ENCODE results near the gene TMEM108. TPM values are rescaled to one million over a fixed set of nuclear protein-coding genes. Genes with fewer than 3 reads are reported as not detected.

The TMEM108 gene
- polyA plus RNA-seq, 1 of the 3 experiments (the other 2 are of a cell fraction), result 8.6 TPM

GRCh38 chr3:133058831-133059230 lies 20.6 kb downstream of the TMEM108 start:
- H3K27me3 ChIP-seq (ENCODE audit: insufficient read depth), result no peaks in the 10 kb centered on the region
- no peaks in the 10 kb centered on the region for H3K79me2 ChIP-seq (ENCODE audit: insufficient read depth)
- H3K4me3 ChIP-seq (ENCODE audit: low read depth in 2 of 2, low read length in 1 of 2), result no peak overlapping the region
- no peak overlapping the region for H3K9ac ChIP-seq
- ChIA-PET POLR2A (no interaction called here), CTCF (interaction anchor here (0.6 to 1.4 kb wide), 3 partner anchors 18 to 111 kb away, joined by 3 to 6 read pairs (median 4); no protein-coding TSS in a partner anchor)
- no peaks in the 10 kb centered on the region for H3K36me3 ChIP-seq (replicated peaks in 1 of 2; ENCODE audit: control insufficient read depth in 1 of 2, insufficient read depth in 2 of 2, low read length in 1 of 2)
- no peak overlapping the region for H3K4me2 ChIP-seq
- TF ChIP-seq EP300 (IDR thresholded peaks at IDR 0.05; ENCODE audit: borderline replicate concordance in 1 of 2, low read depth in 1 of 2, low read length in 1 of 2), result no peak
- no peak for TF ChIP-seq SIN3A (IDR thresholded peaks at IDR 0.05; ENCODE audit: borderline replicate concordance, low read depth, low read length)
- no peak overlapping the region; a peak in 1 of 4 replicates for H3K27ac ChIP-seq (ENCODE audit: low read depth in 2 of 2, low read length in 1 of 2)
- no peaks in the 10 kb centered on the region for H3F3A ChIP-seq (replicated peaks; ENCODE audit: insufficient read depth)
- no peaks in the 10 kb centered on the region for H3K9me3 ChIP-seq
- no peaks in the 10 kb centered on the region for H4K20me1 ChIP-seq (ENCODE audit: insufficient read depth)
- H2AFZ ChIP-seq (ENCODE audit: low read depth), result no peak overlapping the region
- no peaks in the 10 kb centered on the region for H3K9me2 ChIP-seq
- H3K4me1 ChIP-seq (ENCODE audit: control insufficient read depth in 1 of 2, insufficient read depth in 2 of 2, low read depth in 1 of 2, low read length in 1 of 2), result peaks cover 0 to 19% of the 10 kb centered on the region in 2 experiments; a peak in 2 of 4 replicates
- no peak for DNase-seq
- 75% methylated on average over 5 of the region's 6 CpGs for WGBS (ENCODE audit: low lambda C conversion rate)

DNA sequence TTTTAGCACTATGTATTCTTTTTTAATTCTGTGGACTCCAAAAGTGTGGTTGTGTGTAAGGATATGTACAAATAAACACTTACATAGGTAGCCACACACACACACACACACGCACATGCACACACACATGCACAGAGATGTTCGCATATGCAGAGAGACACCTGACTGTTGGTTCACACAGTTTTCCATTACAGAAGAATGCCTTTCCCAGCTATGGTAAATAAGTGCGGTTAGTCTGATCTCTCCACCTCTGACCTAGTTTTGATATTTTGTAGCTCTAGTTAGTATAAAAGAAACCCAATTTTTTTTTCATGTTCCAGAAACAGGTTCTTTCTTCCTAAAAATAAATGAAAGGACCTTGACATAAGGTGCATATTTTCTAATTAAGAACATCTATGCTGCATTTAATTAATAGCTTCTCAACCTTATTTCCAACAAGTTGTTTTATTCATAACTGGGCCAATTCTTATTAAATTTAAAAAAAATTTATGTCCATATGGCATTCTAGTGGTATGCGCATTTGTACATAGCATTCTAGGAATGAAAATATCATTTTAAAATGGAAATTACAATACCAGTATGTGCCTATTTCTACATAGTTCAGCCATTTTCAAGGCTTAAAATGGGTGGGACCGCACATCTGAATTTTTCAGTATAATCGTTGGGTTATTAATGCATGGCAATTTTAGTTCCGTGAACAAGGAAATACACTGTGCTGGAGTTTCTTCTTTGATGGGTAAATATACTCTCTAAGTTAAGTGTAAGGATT lies 27.2 kb downstream of the TMEM108 start:
- Histone ChIP-seq H3K79me2 (ENCODE audit: insufficient read depth) (no peaks in the 10 kb centered on the region), H3K27me3 (ENCODE audit: insufficient read depth) (no peaks in the 10 kb centered on the region), H3K4me2 (no peak overlapping the region), H4K20me1 (ENCODE audit: insufficient read depth) (no peaks in the 10 kb centered on the region), H3K9me3 (no peaks in the 10 kb centered on the region), H3K36me3 (replicated peaks in 1 of 2; ENCODE audit: control insufficient read depth in 1 of 2, insufficient read depth in 2 of 2, low read length in 1 of 2) (no peaks in the 10 kb centered on the region), H3K9me2 (no peaks in the 10 kb centered on the region), H3K27ac (ENCODE audit: low read depth in 2 of 2, low read length in 1 of 2) (no peak overlapping the region), H3K4me3 (ENCODE audit: low read depth in 2 of 2, low read length in 1 of 2) (no peak overlapping the region), H3K4me1 (ENCODE audit: control insufficient read depth in 1 of 2, insufficient read depth in 2 of 2, low read depth in 1 of 2, low read length in 1 of 2) (peaks cover 0 to 4% of the 10 kb centered on the region in 2 experiments; a peak in 1 of 4 replicates), H3K9ac (no peak overlapping the region), H3F3A (replicated peaks; ENCODE audit: insufficient read depth) (no peaks in the 10 kb centered on the region), H2AFZ (ENCODE audit: low read depth) (no peak overlapping the region)
- 94% methylated on average over 7 of the region's 7 CpGs for WGBS (ENCODE audit: low lambda C conversion rate)
- DNase-seq, result no peak
- TF ChIP-seq GABPA (IDR thresholded peaks at IDR 0.05; ENCODE audit: low read depth) (no peak), RCOR1 (IDR thresholded peaks at IDR 0.05; ENCODE audit: low read length) (no peak), SIN3A (IDR thresholded peaks at IDR 0.05; ENCODE audit: borderline replicate concordance, low read depth, low read length) (no peak), EZH2phosphoT487 (IDR thresholded peaks at IDR 0.05; ENCODE audit: borderline replicate concordance, low read depth) (no peak), MEF2A (IDR thresholded peaks at IDR 0.05; ENCODE audit: borderline replicate concordance, low read depth) (no peak), JUND (IDR thresholded peaks at IDR 0.05) (no peak), RXRA (IDR thresholded peaks at IDR 0.05; ENCODE audit: borderline replicate concordance, low read depth) (no peak), ELF1 (IDR thresholded peaks at IDR 0.05) (no peak)
- ChIA-PET POLR2A (no interaction called here), CTCF (interaction anchor here (1.3 to 1.8 kb wide), 2 partner anchors 24 to 265 kb away, joined by 3 to 4 read pairs; no protein-coding TSS in a partner anchor)

DNA sequence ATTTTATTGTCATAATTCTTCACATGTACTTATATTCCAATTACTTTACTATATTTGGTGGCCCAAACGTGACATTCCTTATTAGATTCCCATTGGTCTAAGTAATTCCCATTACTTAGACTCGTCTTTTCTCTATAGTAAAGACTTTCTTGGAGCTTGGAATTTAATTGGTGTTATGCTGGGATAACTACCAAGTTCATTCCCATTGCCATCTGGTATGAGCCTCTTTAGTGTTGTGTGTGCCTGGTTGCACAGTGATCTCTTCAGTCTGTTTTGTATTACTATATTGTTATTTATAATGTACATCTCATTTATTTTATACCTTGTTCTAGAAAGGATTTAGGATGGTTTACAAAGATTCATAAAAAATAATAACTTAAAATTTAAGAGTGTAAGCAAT lies 27.8 kb downstream of the TMEM108 start:
- ChIA-PET CTCF (interaction anchor here (1.3 to 1.8 kb wide), 2 partner anchors 25 to 264 kb away, joined by 3 to 4 read pairs; no protein-coding TSS in a partner anchor), POLR2A (no interaction called here)
- Histone ChIP-seq H3K9me3 (no peaks in the 10 kb centered on the region), H3K27ac (ENCODE audit: low read depth in 2 of 2, low read length in 1 of 2) (no peak overlapping the region), H4K20me1 (ENCODE audit: insufficient read depth) (no peaks in the 10 kb centered on the region), H3F3A (replicated peaks; ENCODE audit: insufficient read depth) (no peaks in the 10 kb centered on the region), H3K27me3 (ENCODE audit: insufficient read depth) (no peaks in the 10 kb centered on the region), H3K9me2 (no peaks in the 10 kb centered on the region), H3K4me2 (no peak overlapping the region), H3K9ac (no peak overlapping the region), H3K4me3 (ENCODE audit: low read depth in 2 of 2, low read length in 1 of 2) (no peak overlapping the region), H3K36me3 (replicated peaks in 1 of 2; ENCODE audit: control insufficient read depth in 1 of 2, insufficient read depth in 2 of 2, low read length in 1 of 2) (no peaks in the 10 kb centered on the region), H3K79me2 (ENCODE audit: insufficient read depth) (no peaks in the 10 kb centered on the region), H3K4me1 (ENCODE audit: control insufficient read depth in 1 of 2, insufficient read depth in 2 of 2, low read depth in 1 of 2, low read length in 1 of 2) (peaks cover 0 to 4% of the 10 kb centered on the region in 2 experiments; a peak in 1 of 4 replicates), H2AFZ (ENCODE audit: low read depth) (no peak overlapping the region)
- WGBS (ENCODE audit: low lambda C conversion rate), result 57% methylated on average over 2 of the region's 2 CpGs
- DNase-seq, result no peak
- TF ChIP-seq JUND (IDR thresholded peaks at IDR 0.05) (no peak), MXI1 (IDR thresholded peaks at IDR 0.05; ENCODE audit: low read depth, low read length) (no peak), SIN3A (IDR thresholded peaks at IDR 0.05; ENCODE audit: borderline replicate concordance, low read depth, low read length) (no peak), GATA2 (CRISPR knock-in tag; IDR thresholded peaks at IDR 0.05) (no peak), SMC3 (IDR thresholded peaks at IDR 0.05; ENCODE audit: low read depth, low read length) (no peak), CTCF (IDR thresholded peaks at IDR 0.05) (no peak), RXRA (IDR thresholded peaks at IDR 0.05; ENCODE audit: borderline replicate concordance, low read depth) (no peak), TCF12 (IDR thresholded peaks at IDR 0.05) (no peak), PBX3 (IDR thresholded peaks at IDR 0.05) (no peak), FOSL2 (IDR thresholded peaks at IDR 0.05; ENCODE audit: borderline replicate concordance, low read depth) (no peak), TEAD4 (IDR thresholded peaks at IDR 0.05; ENCODE audit: borderline replicate concordance, insufficient read depth) (no peak), NFIC (IDR thresholded peaks at IDR 0.05; ENCODE audit: borderline replicate concordance) (no peak)
- TF ChIP-seq, protein P1, sequence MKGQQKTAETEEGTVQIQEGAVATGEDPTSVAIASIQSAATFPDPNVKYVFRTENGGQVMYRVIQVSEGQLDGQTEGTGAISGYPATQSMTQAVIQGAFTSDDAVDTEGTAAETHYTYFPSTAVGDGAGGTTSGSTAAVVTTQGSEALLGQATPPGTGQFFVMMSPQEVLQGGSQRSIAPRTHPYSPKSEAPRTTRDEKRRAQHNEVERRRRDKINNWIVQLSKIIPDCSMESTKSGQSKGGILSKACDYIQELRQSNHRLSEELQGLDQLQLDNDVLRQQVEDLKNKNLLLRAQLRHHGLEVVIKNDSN (IDR thresholded peaks at IDR 0.05; ENCODE audit: borderline replicate concordance, low read depth), result no peak

All from SK-N-SH (cell line).